ENCODE data around the gene SFTPA2. TPM values are rescaled to one million over a fixed set of nuclear protein-coding genes. Genes with fewer than 3 reads are reported as not detected.
"Not testable (repeated sequence)": the region's sequence is repeated elsewhere in the genome, so short reads cannot be mapped to it uniquely, and the experiment has no call there.

SFTPA2 gene
- total RNA-seq, 1 donor from 2014 or later, result under 0.01 TPM

- DNase-seq, result not testable (repeated sequence)
Measured at GRCh38 chr10:79556961-79557360, 3.2 kb downstream of the SFTPA2 start.

DNA sequence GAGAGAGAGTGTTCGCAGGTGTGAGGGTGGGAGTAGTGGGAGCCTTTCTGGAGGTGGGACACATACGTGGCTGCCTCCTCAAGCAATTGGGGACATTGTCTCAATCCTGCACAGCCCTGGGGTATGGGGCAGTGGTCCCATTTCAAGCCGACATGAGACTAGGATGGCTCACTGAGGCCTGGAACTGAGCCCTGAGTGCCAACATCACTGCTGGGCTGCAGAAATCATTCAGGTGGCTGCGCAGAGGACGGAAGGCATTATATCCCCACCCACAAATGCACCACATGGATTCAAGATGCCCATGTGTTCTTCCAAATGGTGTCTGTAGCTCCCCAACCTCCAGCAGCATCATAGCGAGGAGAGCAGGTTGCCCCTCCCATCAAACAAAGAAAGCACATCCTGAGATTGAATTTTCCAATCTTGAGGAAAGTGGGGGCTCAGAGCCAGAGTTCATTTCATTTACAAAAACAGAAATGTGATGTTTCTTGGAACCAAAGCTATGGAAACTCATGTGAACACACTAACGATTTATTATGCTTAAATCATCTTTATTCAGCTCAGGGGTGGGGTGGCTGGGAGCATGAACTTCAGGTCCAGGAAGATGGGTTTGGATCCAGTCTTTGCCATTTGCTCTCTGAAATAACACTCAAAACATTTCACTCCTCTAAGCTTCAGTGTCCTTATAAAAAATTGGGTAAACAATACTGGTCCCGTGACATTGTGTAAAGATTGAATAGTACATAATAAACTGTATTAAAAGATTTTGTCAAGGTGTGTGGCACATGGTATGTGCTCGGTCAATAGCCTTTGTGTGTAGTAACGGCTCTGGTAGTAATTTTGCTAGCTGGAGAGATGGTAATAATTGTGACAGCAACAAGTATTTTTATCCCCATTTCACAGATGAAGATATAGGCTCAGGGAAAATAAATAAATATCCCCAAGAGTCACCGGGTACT, 4.6 kb downstream of the SFTPA2 start:
- DNase-seq, result no peak

- no peak for DNase-seq
Measured at GRCh38 chr10:79552143-79552542, 8.1 kb downstream of the SFTPA2 start.

DNA sequence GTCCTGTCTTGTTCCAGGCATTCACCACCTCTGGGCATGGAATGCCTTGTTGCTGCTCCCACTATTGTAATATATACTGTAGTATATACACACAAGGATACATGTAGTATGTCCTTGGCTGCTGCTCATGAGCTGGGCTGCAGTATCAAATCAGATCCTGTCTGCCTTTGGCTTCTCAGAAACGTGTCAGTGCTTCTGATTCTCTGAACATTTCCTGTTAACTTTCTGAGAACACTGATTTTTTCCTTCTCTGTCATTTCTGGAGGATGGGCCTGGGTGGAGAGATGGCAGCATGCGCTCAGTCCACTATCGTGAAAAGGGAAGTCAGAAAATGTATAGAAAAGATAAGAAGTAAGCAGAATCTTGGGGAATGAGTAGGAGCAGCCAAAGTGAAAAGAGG, 12.2 kb downstream of the SFTPA2 start:
- DNase-seq, result no peak

DNA sequence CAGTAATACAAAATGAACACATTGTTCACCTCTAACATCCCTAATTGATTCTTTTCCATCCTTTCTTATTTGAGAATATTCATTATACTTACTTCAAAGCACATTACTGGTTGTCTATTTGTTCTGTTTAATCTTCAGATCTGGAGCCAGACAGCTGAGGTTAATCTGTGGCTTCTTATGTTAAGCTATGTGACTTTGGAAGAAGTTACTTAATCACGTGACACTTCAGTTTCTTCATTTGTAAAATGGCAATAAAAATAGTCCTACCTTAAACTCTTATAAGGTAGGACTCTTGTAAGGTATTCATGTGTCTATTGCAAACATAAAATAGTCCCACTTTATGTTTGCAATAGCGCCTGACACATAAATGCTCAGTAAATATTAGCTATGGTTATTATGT, 13.1 kb downstream of the SFTPA2 start:
- not testable (repeated sequence) for DNase-seq

GRCh38 chr10:79544926-79545659, 15.1 kb downstream of the SFTPA2 start:
- not testable (repeated sequence) for DNase-seq

DNA sequence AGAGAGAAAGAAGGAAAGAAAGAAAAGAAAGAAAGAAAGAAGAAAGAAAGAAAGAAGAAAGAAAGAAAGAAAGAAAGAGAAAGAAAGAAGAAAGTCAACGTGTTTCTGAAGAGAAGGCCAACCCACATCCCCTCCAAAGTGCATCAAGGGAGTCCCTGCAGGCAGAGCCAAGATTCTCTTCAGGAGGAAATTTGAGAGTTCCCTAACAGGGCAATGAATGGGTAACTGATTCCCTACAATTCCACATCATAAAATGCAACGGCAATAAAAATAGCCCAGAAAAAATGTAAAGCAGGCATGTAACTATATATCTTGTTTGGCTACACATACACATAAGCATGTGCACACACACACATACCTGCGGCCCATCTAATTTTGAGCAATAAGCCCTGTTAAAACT, 15.8 kb downstream of the SFTPA2 start:
- DNase-seq, result not testable (repeated sequence)

GRCh38 chr10:79542626-79543025, 17.6 kb downstream of the SFTPA2 start:
- no peak for DNase-seq

- not testable (repeated sequence) for DNase-seq
Measured at GRCh38 chr10:79540930-79541329, 19.3 kb downstream of the SFTPA2 start.

- not testable (repeated sequence) for DNase-seq
Measured at GRCh38 chr10:79538311-79538710, 21.9 kb downstream of the SFTPA2 start.

- DNase-seq, result not testable (repeated sequence)
Measured at GRCh38 chr10:79533903-79534175, 26.4 kb downstream of the SFTPA2 start.

GRCh38 chr10:79533142-79533902, 26.9 kb downstream of the SFTPA2 start:
- DNase-seq, result not testable (repeated sequence)

DNA sequence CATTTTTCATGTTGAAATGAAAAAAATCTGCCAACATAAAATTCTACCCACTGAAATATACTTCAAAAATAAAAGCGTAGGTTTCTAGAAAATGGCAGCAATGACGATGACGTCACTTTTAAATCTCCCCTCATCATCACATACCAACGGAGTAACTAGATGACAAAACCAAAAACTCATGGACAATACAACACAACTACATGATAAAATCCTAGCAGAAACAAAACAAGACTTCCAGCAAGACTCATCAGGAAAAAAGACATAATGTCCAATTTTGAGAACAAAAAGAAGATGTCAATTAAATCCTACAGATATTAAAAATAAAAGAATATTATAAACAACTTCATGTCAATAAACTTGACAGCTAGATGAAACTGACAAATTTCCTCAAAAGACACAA, 31.9 kb downstream of the SFTPA2 start:
- DNase-seq, result not testable (repeated sequence)

GRCh38 chr10:79525049-79525710, 35.0 kb downstream of the SFTPA2 start:
- not testable (repeated sequence) for DNase-seq

- not testable (repeated sequence) for DNase-seq
Measured at GRCh38 chr10:79523157-79523853, 36.9 kb downstream of the SFTPA2 start.

DNA sequence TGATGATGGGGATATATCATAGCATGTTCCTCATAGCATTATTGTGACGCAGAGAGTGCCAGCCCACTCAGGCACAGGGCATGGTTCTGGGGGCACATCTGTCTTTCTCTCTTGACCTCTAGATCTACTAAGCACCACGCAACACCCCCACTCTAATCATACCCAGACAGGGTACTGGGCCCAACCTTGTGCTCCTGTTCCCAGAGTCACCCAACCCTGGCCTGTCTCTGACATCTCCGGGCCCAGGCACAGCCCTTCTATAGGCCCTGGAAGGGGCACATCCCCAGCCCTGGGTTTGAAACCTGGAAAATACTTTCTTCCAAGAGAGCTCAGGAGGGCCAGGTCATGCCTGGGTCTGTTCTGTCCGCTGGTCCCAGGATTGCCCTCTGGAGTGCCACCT, 37.7 kb downstream of the SFTPA2 start:
- DNase-seq, result not testable (repeated sequence)

GRCh38 chr10:79521751-79522150, 38.5 kb downstream of the SFTPA2 start:
- DNase-seq, result not testable (repeated sequence)

DNA sequence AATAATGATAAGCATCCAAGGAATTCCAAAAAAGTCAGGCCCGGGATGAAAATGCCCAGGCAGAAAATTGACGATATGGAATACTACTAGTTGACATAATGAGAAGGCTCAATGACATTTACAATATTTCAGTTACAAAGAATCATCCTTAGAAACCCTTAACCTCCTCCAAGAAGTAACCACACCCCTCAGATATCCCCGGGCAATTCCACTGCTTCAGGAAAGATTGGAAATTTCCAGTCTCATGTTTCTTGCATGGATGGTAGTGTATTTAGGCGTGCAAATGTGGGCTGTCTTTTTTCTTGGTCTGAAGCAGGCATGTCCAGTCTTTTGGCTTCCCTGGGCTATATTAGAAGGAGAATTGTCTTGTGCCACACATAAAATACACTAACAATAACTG, 42.6 kb downstream of the SFTPA2 start:
- DNase-seq, result not testable (repeated sequence)

- not testable (repeated sequence) for DNase-seq
Measured at GRCh38 chr10:79516532-79517205, 43.5 kb downstream of the SFTPA2 start.

GRCh38 chr10:79511891-79512583, 48.2 kb downstream of the SFTPA2 start, which contains the start of gene EIF5AL1:
TSS of gene EIF5AL1 (plus strand) at chr10:79512533. CDS start at chr10:79512650, 117 bp downstream.
- not testable (repeated sequence) for DNase-seq
